ENCODE measurements around the gene ESR2.

ESR2 gene

GRCh38 chr14:64117671-64118402, 176.3 kb downstream of the ESR2 start:
- Histone ChIP-seq H3K79me2 (ENCODE audit: control insufficient read depth, low read length) (no peaks in the 10 kb centered on the region), H3K9me3 (ENCODE audit: control insufficient read depth, insufficient read depth, low read length) (no peaks in the 10 kb centered on the region), H3F3A (ENCODE audit: control insufficient read depth, insufficient read depth) (no peaks in the 10 kb centered on the region), H3K9me2 (replicated peaks; ENCODE audit: control insufficient read depth, low read length) (no peaks in the 10 kb centered on the region), H3K4me2 (ENCODE audit: low read length) (no peak overlapping the region), H4K20me1 (ENCODE audit: control insufficient read depth, insufficient read depth, low read depth, low read length) (no peaks in the 10 kb centered on the region), H3K27me3 (ENCODE audit: control insufficient read depth, low read length) (no peaks in the 10 kb centered on the region), H3K4me1 (ENCODE audit: control insufficient read depth, low read length) (no peaks in the 10 kb centered on the region; the same call in 1 of the 2 replicates), H3K27ac (ENCODE audit: low read depth, low read length) (no peak overlapping the region), H3K4me3 (ENCODE audit: low read length) (no peak overlapping the region), H3K36me3 (ENCODE audit: control insufficient read depth, low read length) (peaks cover 82% of the 10 kb centered on the region)
- no peak for TF ChIP-seq EZH2phosphoT487 (IDR thresholded peaks at IDR 0.05; ENCODE audit: borderline replicate concordance, low read length)
- TF ChIP-seq, protein P1, sequence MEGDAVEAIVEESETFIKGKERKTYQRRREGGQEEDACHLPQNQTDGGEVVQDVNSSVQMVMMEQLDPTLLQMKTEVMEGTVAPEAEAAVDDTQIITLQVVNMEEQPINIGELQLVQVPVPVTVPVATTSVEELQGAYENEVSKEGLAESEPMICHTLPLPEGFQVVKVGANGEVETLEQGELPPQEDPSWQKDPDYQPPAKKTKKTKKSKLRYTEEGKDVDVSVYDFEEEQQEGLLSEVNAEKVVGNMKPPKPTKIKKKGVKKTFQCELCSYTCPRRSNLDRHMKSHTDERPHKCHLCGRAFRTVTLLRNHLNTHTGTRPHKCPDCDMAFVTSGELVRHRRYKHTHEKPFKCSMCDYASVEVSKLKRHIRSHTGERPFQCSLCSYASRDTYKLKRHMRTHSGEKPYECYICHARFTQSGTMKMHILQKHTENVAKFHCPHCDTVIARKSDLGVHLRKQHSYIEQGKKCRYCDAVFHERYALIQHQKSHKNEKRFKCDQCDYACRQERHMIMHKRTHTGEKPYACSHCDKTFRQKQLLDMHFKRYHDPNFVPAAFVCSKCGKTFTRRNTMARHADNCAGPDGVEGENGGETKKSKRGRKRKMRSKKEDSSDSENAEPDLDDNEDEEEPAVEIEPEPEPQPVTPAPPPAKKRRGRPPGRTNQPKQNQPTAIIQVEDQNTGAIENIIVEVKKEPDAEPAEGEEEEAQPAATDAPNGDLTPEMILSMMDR (IDR thresholded peaks at IDR 0.05; ENCODE audit: low read depth, low read length, poor library complexity, severe bottlenecking): no peak

- Histone ChIP-seq H4K20me1 (ENCODE audit: control insufficient read depth, insufficient read depth, low read depth, low read length) (no peaks in the 10 kb centered on the region), H3K4me2 (ENCODE audit: low read length) (no peak overlapping the region), H3K27me3 (ENCODE audit: control insufficient read depth, low read length) (no peaks in the 10 kb centered on the region), H3K36me3 (ENCODE audit: control insufficient read depth, low read length) (peaks cover 84% of the 10 kb centered on the region), H3K4me1 (ENCODE audit: control insufficient read depth, low read length) (no peaks in the 10 kb centered on the region; the same call in 1 of the 2 replicates), H3K27ac (ENCODE audit: low read depth, low read length) (no peak overlapping the region), H3K9me2 (replicated peaks; ENCODE audit: control insufficient read depth, low read length) (no peaks in the 10 kb centered on the region), H3K79me2 (ENCODE audit: control insufficient read depth, low read length) (no peaks in the 10 kb centered on the region), H3K4me3 (ENCODE audit: low read length) (no peak overlapping the region), H3F3A (ENCODE audit: control insufficient read depth, insufficient read depth) (peaks cover 2% of the 10 kb centered on the region; the same call in 1 of the 2 replicates), H3K9me3 (ENCODE audit: control insufficient read depth, insufficient read depth, low read length) (no peaks in the 10 kb centered on the region)
- TF ChIP-seq, protein P1 (IDR thresholded peaks at IDR 0.05; ENCODE audit: low read depth, low read length, poor library complexity, severe bottlenecking): no peak
- TF ChIP-seq EZH2phosphoT487 (IDR thresholded peaks at IDR 0.05; ENCODE audit: borderline replicate concordance, low read length): no peak
Observed at GRCh38 chr14:64115401-64115800, 178.8 kb downstream of the ESR2 start.

DNA sequence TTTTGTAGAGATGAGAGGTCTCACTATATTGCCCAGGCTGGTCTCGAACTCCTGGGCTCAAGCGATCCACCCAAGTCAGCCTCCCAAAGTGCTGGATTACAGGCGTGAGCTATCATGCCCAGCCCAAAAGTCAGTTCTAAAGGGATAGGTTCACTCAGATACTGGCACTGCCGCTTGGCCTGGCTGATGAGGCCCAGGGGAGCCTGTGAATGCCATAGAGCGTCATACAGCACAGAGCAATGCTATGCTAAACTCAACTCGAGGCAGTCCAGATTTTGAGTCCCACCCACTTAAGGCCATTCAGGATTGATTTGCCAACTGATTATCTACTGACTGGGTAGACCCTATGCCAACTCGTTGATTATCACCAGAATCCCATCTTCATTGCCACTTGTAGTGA, 179.4 kb downstream of the ESR2 start:
- no peaks in the 10 kb centered on the region for H3K9me2 ChIP-seq (replicated peaks; ENCODE audit: control insufficient read depth, low read length)
- H4K20me1 ChIP-seq (ENCODE audit: control insufficient read depth, insufficient read depth, low read depth, low read length): no peaks in the 10 kb centered on the region
- H3F3A ChIP-seq (ENCODE audit: control insufficient read depth, insufficient read depth): peaks cover 2% of the 10 kb centered on the region; the same call in 1 of the 2 replicates
- no peaks in the 10 kb centered on the region; the same call in 1 of the 2 replicates for H3K4me1 ChIP-seq (ENCODE audit: control insufficient read depth, low read length)
- H3K4me3 ChIP-seq (ENCODE audit: low read length): no peak overlapping the region
- H3K79me2 ChIP-seq (ENCODE audit: control insufficient read depth, low read length): no peaks in the 10 kb centered on the region
- H3K36me3 ChIP-seq (ENCODE audit: control insufficient read depth, low read length): peaks cover 83% of the 10 kb centered on the region
- H3K27me3 ChIP-seq (ENCODE audit: control insufficient read depth, low read length): no peaks in the 10 kb centered on the region
- no peak overlapping the region for H3K4me2 ChIP-seq (ENCODE audit: low read length)
- no peak overlapping the region for H3K27ac ChIP-seq (ENCODE audit: low read depth, low read length)
- TF ChIP-seq EZH2phosphoT487 (IDR thresholded peaks at IDR 0.05; ENCODE audit: borderline replicate concordance, low read length): no peak
- TF ChIP-seq, protein P1 (IDR thresholded peaks at IDR 0.05; ENCODE audit: low read depth, low read length, poor library complexity, severe bottlenecking): no peak
- no peaks in the 10 kb centered on the region for H3K9me3 ChIP-seq (ENCODE audit: control insufficient read depth, insufficient read depth, low read length)

All from DOHH2 (cell line).